ENCODE results near the gene ASAP3.

DNA sequence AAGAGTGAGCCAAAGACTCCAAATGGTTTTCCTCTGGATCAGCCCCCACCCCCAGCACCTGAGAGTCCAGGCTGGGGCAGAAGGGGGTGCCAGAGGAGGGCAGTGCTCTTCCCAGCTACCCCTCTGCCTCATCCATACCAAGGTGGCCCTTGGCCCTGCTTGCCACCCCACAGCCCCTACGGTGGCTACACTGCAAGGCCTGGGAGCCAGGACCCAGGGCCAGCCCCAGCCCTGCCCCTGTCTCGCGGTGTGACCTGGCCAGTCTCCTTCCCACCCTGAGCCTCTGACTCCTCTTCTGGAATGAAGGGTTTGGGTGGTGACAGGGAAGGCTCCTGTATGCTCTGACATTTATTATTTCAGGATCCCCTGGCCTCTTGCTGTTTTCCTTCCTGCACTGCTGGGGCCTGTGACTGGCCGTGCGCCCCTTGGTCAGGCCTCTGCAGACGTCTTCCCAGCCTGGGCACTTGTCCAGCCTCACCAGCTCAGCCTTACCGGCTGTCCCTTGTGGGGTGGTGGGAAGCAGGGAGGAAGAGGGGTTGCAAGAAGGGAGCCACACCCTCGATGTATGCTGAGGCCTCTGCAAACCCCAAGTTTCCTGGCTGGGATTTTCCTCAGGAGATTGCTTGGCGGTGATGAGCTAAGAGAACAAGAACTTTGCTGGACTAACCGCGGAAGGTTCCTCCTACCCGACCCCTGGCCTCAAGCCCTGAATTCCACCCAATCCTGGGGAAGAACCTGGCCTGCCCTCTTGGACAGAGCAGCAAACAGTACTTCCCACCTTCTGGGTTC, 13.5 kb downstream of the ASAP3 start:
- TF ChIP-seq POLR2A (IDR thresholded peaks at IDR 0.05) (no peak), EP300 (IDR thresholded peaks at IDR 0.05) (no peak)

Data from upper lobe of left lung (tissue), 4 donors.